Osteoblast (primary cell): ENCODE results near the gene PRKCB. TPM values are rescaled to one million over a fixed set of nuclear protein-coding genes. Genes with fewer than 3 reads are reported as not detected.

Experiments used
- DNase-seq: peaks from one replicate; pipeline ENCODE4 v3.0.0; 2011; ENCODE audit warnings: low spot score, mixed read lengths; ENCODE audit not compliant: insufficient read length; ENCODE audit errors: missing footprints
- H2AFZ ChIP-seq: 2 replicates; pipeline ENCODE4 v1.6.0; 2011; ENCODE audit warnings: mild to moderate bottlenecking, low read length
- H3K27ac ChIP-seq: 2 replicates; pipeline ENCODE4 v1.5.1; 2011; ENCODE audit warnings: mild to moderate bottlenecking, low read depth, low read length, moderate library complexity
- H3K27me3 ChIP-seq: 2 replicates; pipeline ENCODE4 v1.6.0; 2012; ENCODE audit warnings: mild to moderate bottlenecking, control low read depth, inconsistent platforms, low read length, moderate library complexity; ENCODE audit not compliant: insufficient read depth
- H3K36me3 ChIP-seq: 2 replicates; pipeline ENCODE4 v1.5.1; 2011; ENCODE audit warnings: mild to moderate bottlenecking, low read length, control low read depth, moderate library complexity; ENCODE audit not compliant: insufficient read depth
- H3K4me1 ChIP-seq: 2 replicates; pipeline ENCODE4 v1.5.1; 2011; ENCODE audit warnings: mild to moderate bottlenecking, low read length, control low read depth, moderate library complexity; ENCODE audit not compliant: insufficient read depth
- H3K4me2 ChIP-seq: 2 replicates; pipeline ENCODE4 v1.6.0; 2011; ENCODE audit warnings: mild to moderate bottlenecking, low read length; ENCODE audit not compliant: insufficient read depth
- H3K4me3 ChIP-seq: fragments of 200-600 bp; sonication (generic); 3 replicates; pipeline ENCODE4 v1.5.1; 2012; ENCODE audit warnings: mild to moderate bottlenecking, low read length, inconsistent platforms; ENCODE audit not compliant: insufficient read depth
- H3K79me2 ChIP-seq: 2 replicates; pipeline ENCODE4 v1.6.0; 2012; ENCODE audit warnings: mild to moderate bottlenecking, low read length, control low read depth, inconsistent platforms; ENCODE audit not compliant: insufficient read depth
- H3K9me3 ChIP-seq: 2 replicates; pipeline ENCODE4 v1.5.1; 2011; ENCODE audit warnings: low read depth, low read length, control low read depth
- H4K20me1 ChIP-seq: 2 replicates; pipeline ENCODE4 v1.6.0; 2012; ENCODE audit warnings: mild to moderate bottlenecking, low read length, control low read depth; ENCODE audit not compliant: insufficient read depth
- CTCF ChIP-seq: IDR thresholded peaks from 2 replicates; pipeline ENCODE4 v1.5.1; 2011; ENCODE audit warnings: mild to moderate bottlenecking, low read depth, low read length, moderate library complexity; ENCODE audit errors: extremely low read depth
- total RNA-seq: library from RNA; depleted of rRNA; stranded (reverse); fragments of >200 nt; gene quantifications from 2 replicates; pipeline ENCODE4 v1.2.3, GENCODE V29; 2012

The PRKCB gene
- total RNA-seq, 1 donor, result under 0.01 TPM

- no peak for TF ChIP-seq CTCF
- Histone ChIP-seq H2AFZ (no peak overlapping the region), H4K20me1 (no peaks in the 10 kb centered on the region), H3K4me3 (no peak overlapping the region), H3K36me3 (no peaks in the 10 kb centered on the region), H3K79me2 (no peaks in the 10 kb centered on the region), H3K4me1 (no peaks in the 10 kb centered on the region), H3K4me2 (no peak overlapping the region), H3K27me3 (no peaks in the 10 kb centered on the region), H3K9me3 (no peaks in the 10 kb centered on the region), H3K27ac (no peak overlapping the region)
- no peak for DNase-seq
Measured at GRCh38 chr16:23917621-23918020, 81.8 kb downstream of the PRKCB start.

- Histone ChIP-seq H3K36me3 (no peaks in the 10 kb centered on the region), H3K27me3 (no peaks in the 10 kb centered on the region), H3K27ac (no peak overlapping the region), H4K20me1 (no peaks in the 10 kb centered on the region), H3K4me2 (no peak overlapping the region), H3K9me3 (no peaks in the 10 kb centered on the region), H3K79me2 (no peaks in the 10 kb centered on the region), H3K4me1 (no peaks in the 10 kb centered on the region), H3K4me3 (no peak overlapping the region), H2AFZ (no peak overlapping the region)
- TF ChIP-seq CTCF, result no peak
- DNase-seq, result no peak
Measured at GRCh38 chr16:23920446-23920845, 84.7 kb downstream of the PRKCB start.

GRCh38 chr16:23920899-23921298, 85.1 kb downstream of the PRKCB start:
- no peaks in the 10 kb centered on the region for H3K9me3 ChIP-seq
- DNase-seq, result no peak
- no peaks in the 10 kb centered on the region for H3K36me3 ChIP-seq
- no peaks in the 10 kb centered on the region for H4K20me1 ChIP-seq
- no peak for TF ChIP-seq CTCF
- H3K4me3 ChIP-seq, result no peak overlapping the region
- H3K4me1 ChIP-seq, result no peaks in the 10 kb centered on the region
- H2AFZ ChIP-seq, result no peak overlapping the region
- H3K4me2 ChIP-seq, result no peak overlapping the region
- no peak overlapping the region for H3K27ac ChIP-seq
- H3K79me2 ChIP-seq, result no peaks in the 10 kb centered on the region
- H3K27me3 ChIP-seq, result no peaks in the 10 kb centered on the region

GRCh38 chr16:23922406-23922805, 86.6 kb downstream of the PRKCB start:
- Histone ChIP-seq H3K4me2 (no peak overlapping the region), H3K27me3 (no peaks in the 10 kb centered on the region), H3K79me2 (no peaks in the 10 kb centered on the region), H3K4me3 (no peak overlapping the region), H4K20me1 (no peaks in the 10 kb centered on the region), H3K4me1 (no peaks in the 10 kb centered on the region), H2AFZ (no peak overlapping the region), H3K9me3 (no peaks in the 10 kb centered on the region), H3K36me3 (no peaks in the 10 kb centered on the region), H3K27ac (no peak overlapping the region)
- no peak for TF ChIP-seq CTCF
- DNase-seq, result no peak
